HG03175 (cell line): ENCODE results near the gene DRC1.
"Not testable (repeated sequence)": the region's sequence is repeated elsewhere in the genome, so short reads cannot be mapped to it uniquely, and the experiment has no call there.

Source experiments
- ATAC-seq: cut with Tn5 transposase; IDR thresholded peaks from one replicate; pipeline ENCODE4 v1.9.1; 2021; ENCODE audit warnings: mild to moderate bottlenecking, moderate library complexity; ENCODE audit not compliant: unreplicated experiment

The DRC1 gene

GRCh38 chr2:26401739-26402541 is at the start of gene DRC1:
Gene DRC1 (plus strand): TSS chr2:26401920. CDS start chr2:26401990, 70 bp downstream.
- no peak for ATAC-seq

GRCh38 chr2:26352892-26353291 is 48.8 kb upstream of the DRC1 start:
- ATAC-seq: no peak

GRCh38 chr2:26354469-26354868 is 47.3 kb upstream of the DRC1 start:
- not testable (repeated sequence) for ATAC-seq

GRCh38 chr2:26355038-26355995 is 46.4 kb upstream of the DRC1 start:
- no peak for ATAC-seq

GRCh38 chr2:26356111-26356510 is 45.6 kb upstream of the DRC1 start:
- ATAC-seq: no peak

GRCh38 chr2:26356771-26357170 is 44.9 kb upstream of the DRC1 start:
- ATAC-seq: no peak

GRCh38 chr2:26359886-26360473 is 41.7 kb upstream of the DRC1 start:
- no peak for ATAC-seq

GRCh38 chr2:26363323-26363722 is 38.4 kb upstream of the DRC1 start:
- no peak for ATAC-seq

GRCh38 chr2:26363958-26364357 is 37.8 kb upstream of the DRC1 start:
- no peak for ATAC-seq

GRCh38 chr2:26364669-26365068 is 37.1 kb upstream of the DRC1 start:
- ATAC-seq: no peak

GRCh38 chr2:26366957-26367356 is 34.8 kb upstream of the DRC1 start:
- ATAC-seq: no peak

- not testable (repeated sequence) for ATAC-seq
Observed at GRCh38 chr2:26369664-26370063, 32.1 kb upstream of the DRC1 start.

GRCh38 chr2:26370909-26371308 is 30.8 kb upstream of the DRC1 start:
- not testable (repeated sequence) for ATAC-seq

- no peak for ATAC-seq
Observed at GRCh38 chr2:26376799-26377198, 24.9 kb upstream of the DRC1 start.

GRCh38 chr2:26380281-26380680 is 21.4 kb upstream of the DRC1 start:
- no peak for ATAC-seq

- no peak for ATAC-seq
Observed at GRCh38 chr2:26382564-26382963, 19.2 kb upstream of the DRC1 start.

- ATAC-seq: no peak
Observed at GRCh38 chr2:26384183-26384582, 17.5 kb upstream of the DRC1 start.

- ATAC-seq: no peak
Observed at GRCh38 chr2:26384597-26384996, 17.1 kb upstream of the DRC1 start.

- ATAC-seq: no peak
Observed at GRCh38 chr2:26387189-26387588, 14.5 kb upstream of the DRC1 start.

- no peak for ATAC-seq
Observed at GRCh38 chr2:26394694-26395093, 7.0 kb upstream of the DRC1 start.

- ATAC-seq: no peak
Observed at GRCh38 chr2:26395394-26395793, 6.3 kb upstream of the DRC1 start.
